Stimulated activated CD8-positive, alpha-beta memory T cell treated with anti-CD3 and anti-CD28 coated beads, Interleukin-7, amount 100 ng/mL, for 24 hours (primary cell): ENCODE data around the gene XYLT1.
"Not testable (repeated sequence)": the region's sequence is repeated elsewhere in the genome, so short reads cannot be mapped to it uniquely, and the experiment has no call there.

Source experiments
- DNase-seq: peaks from one replicate; pipeline ENCODE4 v3.0.0-alpha.2; 2020; ENCODE audit warnings: low read depth

The XYLT1 gene

GRCh38 chr16:17483351-17483750, 12.6 kb upstream of the XYLT1 start:
- DNase-seq = no peak

- not testable (repeated sequence) for DNase-seq
These were observed 11.6 kb upstream of the XYLT1 start for GRCh38 chr16:17482341-17482740.

GRCh38 chr16:17481736-17482135, 11.0 kb upstream of the XYLT1 start:
- no peak for DNase-seq

- DNase-seq = not testable (repeated sequence)
These were observed 6.4 kb upstream of the XYLT1 start for GRCh38 chr16:17477260-17477545.

GRCh38 chr16:17476414-17477259, 5.9 kb upstream of the XYLT1 start:
- DNase-seq = no peak

GRCh38 chr16:17475104-17475503, 4.3 kb upstream of the XYLT1 start:
- DNase-seq = no peak

GRCh38 chr16:17474572-17474971, 3.8 kb upstream of the XYLT1 start:
- no peak for DNase-seq

DNA sequence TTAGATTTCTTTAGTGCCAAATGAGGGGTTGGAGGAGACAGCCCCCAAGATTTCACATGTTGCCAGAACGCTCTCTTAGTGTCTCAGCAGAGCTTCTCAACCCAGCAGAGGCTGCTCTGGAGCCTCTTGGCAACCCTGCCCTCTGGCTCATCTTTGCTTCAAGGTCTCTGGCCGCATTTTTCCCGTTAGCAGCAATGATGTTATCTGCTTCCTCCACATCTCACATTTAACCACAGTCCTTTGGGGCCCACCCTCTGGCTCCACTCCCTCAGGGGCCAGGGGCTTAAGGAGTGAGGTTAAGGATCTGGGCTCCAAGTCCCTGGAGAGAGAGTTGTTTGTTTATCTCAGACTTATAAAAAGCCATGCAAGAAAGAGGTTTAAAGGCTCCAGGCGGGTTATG, 3.3 kb upstream of the XYLT1 start:
- DNase-seq = no peak

DNA sequence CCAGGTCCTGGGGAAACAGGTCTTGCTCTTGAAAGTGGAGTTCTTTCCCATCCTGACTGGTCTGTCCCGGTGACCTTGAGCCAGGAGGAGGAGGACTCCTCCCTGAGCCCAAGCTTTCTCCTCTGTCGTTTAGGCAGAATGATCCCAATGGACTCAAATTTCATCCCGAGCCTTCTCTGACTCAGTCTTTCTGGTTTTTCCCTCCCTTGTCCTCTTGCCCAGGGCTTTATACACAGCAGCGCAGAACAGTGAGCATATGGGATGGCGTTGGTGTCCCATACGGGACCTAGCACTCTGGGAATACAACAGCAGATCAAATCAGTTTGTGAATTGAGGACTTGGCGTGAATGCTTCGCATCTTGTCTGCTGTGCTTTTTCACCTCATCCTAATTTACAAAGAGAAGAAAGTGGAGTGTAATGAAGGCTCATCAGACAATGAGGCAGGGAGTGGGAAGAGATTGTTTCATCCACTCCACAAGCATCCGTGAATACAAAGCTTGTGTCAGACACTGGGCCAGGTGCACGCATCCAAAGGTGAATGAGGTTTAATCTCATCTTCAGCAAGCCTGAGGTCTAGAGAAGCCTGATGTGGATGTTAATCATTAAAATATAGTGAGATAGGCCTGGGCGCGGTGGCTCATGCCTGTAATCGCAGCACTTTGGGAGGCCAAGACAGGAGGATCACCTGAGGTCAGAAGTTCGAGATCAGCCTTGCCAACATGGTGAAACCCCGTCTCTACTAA, 1.1 kb upstream of the XYLT1 start:
- DNase-seq = no peak

- DNase-seq = no peak
These were observed 415 bp downstream of the XYLT1 start for GRCh38 chr16:17470182-17470907.

DNA sequence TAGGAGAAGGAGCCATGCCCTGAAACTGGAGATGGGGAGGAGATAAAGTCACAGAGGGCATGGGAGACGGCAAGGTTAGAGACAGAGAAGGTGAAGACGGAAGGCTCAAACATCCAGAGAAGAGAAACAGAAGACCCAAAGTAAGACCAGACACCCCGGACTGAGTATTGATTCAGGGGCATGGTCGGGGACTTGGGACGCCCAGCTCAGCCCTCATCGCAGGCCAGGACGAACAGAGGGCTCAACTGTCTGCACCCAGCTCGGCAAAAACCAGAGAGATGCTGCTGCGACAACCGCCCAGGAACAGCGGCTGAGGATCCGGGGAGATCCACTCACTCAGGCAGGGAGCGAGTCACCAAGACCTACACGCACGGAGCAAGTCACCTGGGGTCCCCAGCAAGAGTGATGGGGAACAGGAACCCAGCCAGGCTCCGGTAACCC, 999 bp downstream of the XYLT1 start:
- DNase-seq = no peak

- no peak for DNase-seq
These were observed 1.6 kb downstream of the XYLT1 start for GRCh38 chr16:17469011-17469740.

GRCh38 chr16:17468611-17469010, 2.1 kb downstream of the XYLT1 start:
- DNase-seq = no peak

DNA sequence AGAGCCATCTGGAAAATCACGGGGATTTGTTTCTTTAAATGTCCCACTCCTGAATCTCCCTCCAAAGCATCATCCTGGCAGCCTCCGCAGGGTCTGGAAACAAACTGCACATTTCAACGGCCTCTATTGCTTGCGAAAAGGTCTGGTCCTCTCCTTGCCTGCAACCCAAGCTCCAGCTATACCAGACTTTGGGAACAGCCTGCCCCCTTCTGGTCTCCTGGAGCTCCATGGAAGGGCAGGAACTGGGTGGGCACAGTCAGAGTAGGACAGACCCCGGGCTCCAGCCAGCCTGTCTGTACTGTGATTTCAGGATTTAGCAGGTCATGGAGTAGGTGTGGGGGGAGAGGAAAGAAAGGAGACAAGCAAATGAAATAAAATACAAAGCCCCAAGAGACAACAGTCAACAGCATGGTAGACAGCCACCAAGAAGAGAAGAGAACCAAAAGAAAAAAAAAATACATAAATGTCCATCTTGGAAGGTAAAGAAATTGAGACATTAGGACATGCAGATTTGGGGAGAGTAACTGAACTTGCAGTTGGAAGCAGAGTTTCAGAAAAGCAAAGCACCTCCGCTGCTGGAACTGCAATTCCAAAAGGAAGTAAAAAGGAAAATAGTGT, 2.7 kb downstream of the XYLT1 start:
- no peak for DNase-seq

- no peak for DNase-seq
These were observed 3.9 kb downstream of the XYLT1 start for GRCh38 chr16:17466876-17467275.

DNA sequence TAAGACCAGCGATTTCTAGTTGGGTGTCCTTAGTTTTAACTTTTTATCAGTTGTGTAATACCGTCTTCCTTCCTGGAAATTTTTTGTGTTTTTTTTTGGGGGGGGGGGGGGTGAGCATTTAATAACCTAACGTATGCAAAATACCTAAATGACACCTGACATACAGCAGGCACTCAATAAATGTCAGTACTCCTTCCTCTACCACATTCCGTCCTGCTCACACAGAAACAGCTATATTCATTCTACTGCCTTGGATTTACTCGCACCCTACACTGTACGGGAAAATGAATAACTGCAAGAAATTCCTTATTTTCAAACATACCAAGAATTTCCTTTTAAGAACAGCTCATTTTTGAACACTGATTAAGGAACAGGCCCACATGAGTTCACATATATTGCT, 5.3 kb downstream of the XYLT1 start:
- DNase-seq = no peak

GRCh38 chr16:17463335-17463734, 7.4 kb downstream of the XYLT1 start:
- DNase-seq = no peak

DNA sequence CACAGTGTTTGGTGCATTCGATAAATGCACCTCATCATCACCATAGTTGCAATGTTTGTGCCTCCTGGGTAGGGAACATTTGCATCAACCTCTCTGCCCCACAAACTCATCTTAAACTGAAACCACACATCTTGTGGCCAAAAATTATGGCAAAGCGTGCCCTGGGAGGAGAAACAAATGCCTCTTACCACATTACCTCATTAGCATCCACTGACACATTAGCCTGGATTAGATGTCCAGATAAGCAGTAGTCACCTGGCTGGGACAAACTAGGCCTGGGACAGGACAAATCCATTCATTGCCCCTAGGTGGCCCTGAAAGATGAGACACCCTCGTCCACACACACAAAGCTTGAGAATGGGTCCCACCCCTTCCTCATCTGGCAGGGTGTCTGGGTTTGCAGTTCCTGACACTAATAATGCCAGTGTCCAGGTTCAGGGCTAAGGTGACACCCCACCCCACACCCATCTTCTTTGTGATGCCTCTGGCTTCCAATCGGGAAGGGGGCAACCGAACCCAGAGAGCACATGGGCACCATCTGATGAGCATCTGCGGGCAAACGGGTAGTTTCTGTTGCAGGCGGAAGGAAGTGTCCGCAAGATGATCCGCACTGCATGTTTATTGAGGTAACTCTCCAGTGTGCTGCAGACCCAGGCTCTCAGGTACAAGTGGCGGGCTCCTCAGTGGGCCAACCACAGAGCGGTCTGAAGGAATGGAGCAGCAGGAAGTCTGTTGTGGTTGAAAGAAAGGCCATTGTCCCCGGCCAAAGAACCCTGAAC, 8.6 kb downstream of the XYLT1 start:
- no peak for DNase-seq

DNA sequence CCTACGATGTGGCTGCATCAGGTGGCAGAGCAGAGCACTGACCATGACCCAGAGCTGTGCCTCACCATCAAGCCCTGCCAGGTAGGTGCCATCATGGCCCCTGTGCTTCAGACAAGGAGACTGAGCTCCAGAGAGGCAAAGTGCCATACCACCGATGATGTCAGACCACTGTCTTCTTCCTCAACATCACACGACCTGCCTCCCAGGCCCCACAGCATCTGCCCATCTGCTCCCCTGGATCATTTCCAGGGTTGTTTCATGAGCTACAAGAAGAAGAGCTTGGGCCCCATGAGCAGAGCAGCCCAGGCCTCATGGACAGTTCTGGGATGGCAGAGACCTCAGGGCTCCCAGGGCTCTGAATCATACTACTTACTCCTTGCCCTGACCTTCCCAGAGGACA, 9.9 kb downstream of the XYLT1 start:
- DNase-seq = no peak

GRCh38 chr16:17459903-17460521, 10.7 kb downstream of the XYLT1 start:
- no peak for DNase-seq

DNA sequence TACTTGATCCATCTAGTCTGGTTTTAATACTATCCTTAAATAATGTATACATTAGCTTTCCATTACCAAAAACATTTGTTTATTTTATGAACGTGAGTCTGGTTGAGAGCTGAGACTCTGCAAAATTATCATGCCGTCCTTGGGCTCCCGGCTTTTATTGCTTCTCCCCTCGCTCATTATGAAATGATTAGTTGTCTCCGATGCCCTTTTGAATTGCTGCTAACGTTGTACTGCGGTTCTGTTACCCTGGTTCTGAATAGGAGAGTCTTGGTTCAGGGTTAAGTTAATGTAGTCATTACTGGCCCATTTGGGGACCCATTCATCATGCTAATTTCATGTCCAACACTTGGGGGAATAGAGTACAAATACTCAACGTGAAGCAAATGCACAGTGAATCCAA, 12.8 kb downstream of the XYLT1 start:
- no peak for DNase-seq
